GM12878 (cell line): ENCODE data around the gene KMT2E.

Source experiments
- BCLAF1 ChIP-seq: fragments of 450-650 bp; IDR thresholded peaks from 2 replicates; pipeline ENCODE4 v1.6.1; 2017; ENCODE audit warnings: antibody characterized with exemption, mild to moderate bottlenecking, moderate library complexity
- CBX3 ChIP-seq: fragments of 200-600 bp; sonication (generic); IDR thresholded peaks from 2 replicates; pipeline ENCODE4 v1.6.1; 2016; ENCODE audit warnings: low read depth, borderline replicate concordance
- CHD1 ChIP-seq: IDR thresholded peaks from 2 replicates; pipeline ENCODE4 v1.6.1; 2012; ENCODE audit warnings: low read depth, low read length, improper control_type of control experiment
- EP300 ChIP-seq, 2 experiments: fragments of 150-350 bp in 1 of 2; IDR thresholded peaks; 2 replicates each; pipeline ENCODE4 v1.6.1; 2011 to 2012; ENCODE audit warnings: low read depth in 2 of 2, low read length in 2 of 2, borderline replicate concordance in 1 of 2, improper control_type of control experiment in 1 of 2, inconsistent platforms in 1 of 2; ENCODE audit not compliant: control insufficient read depth in 1 of 2
- EZH2 ChIP-seq: IDR thresholded peaks from 2 replicates; pipeline ENCODE4 v1.6.1; 2012; ENCODE audit warnings: low read depth, mild to moderate bottlenecking, control low read depth, inconsistent platforms, low read length, borderline replicate concordance; ENCODE audit not compliant: control insufficient read depth
- HDAC2 ChIP-seq: fragments of 200-600 bp; sonication (generic); IDR thresholded peaks from 2 replicates; pipeline ENCODE4 v1.6.1; 2017
- MTA3 ChIP-seq: IDR thresholded peaks from 2 replicates; pipeline ENCODE4 v1.6.1; 2012; ENCODE audit warnings: low read length, inconsistent platforms, borderline replicate concordance
- MXI1 ChIP-seq: fragments of 150-350 bp; IDR thresholded peaks from 2 replicates; pipeline ENCODE4 v1.6.1; 2011; ENCODE audit warnings: low read depth, mild to moderate bottlenecking, inconsistent platforms, low read length, improper control_type of control experiment
- NFYA ChIP-seq: IDR thresholded peaks from 2 replicates; pipeline ENCODE4 v1.6.1; 2011; ENCODE audit warnings: low read depth, mild to moderate bottlenecking, low read length, improper control_type of control experiment, borderline replicate concordance
- RCOR1 ChIP-seq: conservative IDR thresholded peaks from 2 replicates; pipeline ENCODE4 v1.6.1; 2012; ENCODE audit warnings: low read depth, low read length, improper control_type of control experiment
- ZZZ3 ChIP-seq: IDR thresholded peaks from 2 replicates; pipeline ENCODE4 v1.6.1; 2011; ENCODE audit warnings: low read depth; ENCODE audit not compliant: control insufficient read depth, insufficient read length
- TF ChIP-seq, protein P1 (sequence below): fragments of 450-650 bp; IDR thresholded peaks from 2 replicates; pipeline ENCODE4 v1.6.1; 2017; ENCODE audit warnings: mild to moderate bottlenecking, moderate library complexity
- TF ChIP-seq, protein P2 (sequence below), 3 experiments: IDR thresholded peaks in 2 of 3; conservative IDR thresholded peaks in 1 of 3; 2 replicates each; pipeline ENCODE4 v1.5.1; 2011; ENCODE audit warnings: low read depth in 3 of 3, low read length in 3 of 3, mild to moderate bottlenecking in 3 of 3, control low read depth in 2 of 3, moderate library complexity in 2 of 3, inconsistent platforms in 1 of 3, mixed read lengths in 1 of 3; ENCODE audit not compliant: control insufficient read depth in 2 of 3, insufficient read depth in 1 of 3; ENCODE audit errors: extremely low read depth in 1 of 3

GRCh38 chr7:105046414-105046813, 32.4 kb downstream of the KMT2E start:
- TF ChIP-seq MXI1 (no peak), HDAC2 (no peak), ZZZ3 (no peak), NFYA (no peak), BCLAF1 (no peak), EP300 (IDR thresholded peaks at IDR 0.05; ENCODE audit: borderline replicate concordance in 1 of 2, control insufficient read depth in 1 of 2, low read depth in 2 of 2, low read length in 2 of 2) (no peak), RCOR1 (no peak), EZH2 (no peak), MTA3 (no peak), CHD1 (no peak), CBX3 (no peak)
- TF ChIP-seq, protein P1, sequence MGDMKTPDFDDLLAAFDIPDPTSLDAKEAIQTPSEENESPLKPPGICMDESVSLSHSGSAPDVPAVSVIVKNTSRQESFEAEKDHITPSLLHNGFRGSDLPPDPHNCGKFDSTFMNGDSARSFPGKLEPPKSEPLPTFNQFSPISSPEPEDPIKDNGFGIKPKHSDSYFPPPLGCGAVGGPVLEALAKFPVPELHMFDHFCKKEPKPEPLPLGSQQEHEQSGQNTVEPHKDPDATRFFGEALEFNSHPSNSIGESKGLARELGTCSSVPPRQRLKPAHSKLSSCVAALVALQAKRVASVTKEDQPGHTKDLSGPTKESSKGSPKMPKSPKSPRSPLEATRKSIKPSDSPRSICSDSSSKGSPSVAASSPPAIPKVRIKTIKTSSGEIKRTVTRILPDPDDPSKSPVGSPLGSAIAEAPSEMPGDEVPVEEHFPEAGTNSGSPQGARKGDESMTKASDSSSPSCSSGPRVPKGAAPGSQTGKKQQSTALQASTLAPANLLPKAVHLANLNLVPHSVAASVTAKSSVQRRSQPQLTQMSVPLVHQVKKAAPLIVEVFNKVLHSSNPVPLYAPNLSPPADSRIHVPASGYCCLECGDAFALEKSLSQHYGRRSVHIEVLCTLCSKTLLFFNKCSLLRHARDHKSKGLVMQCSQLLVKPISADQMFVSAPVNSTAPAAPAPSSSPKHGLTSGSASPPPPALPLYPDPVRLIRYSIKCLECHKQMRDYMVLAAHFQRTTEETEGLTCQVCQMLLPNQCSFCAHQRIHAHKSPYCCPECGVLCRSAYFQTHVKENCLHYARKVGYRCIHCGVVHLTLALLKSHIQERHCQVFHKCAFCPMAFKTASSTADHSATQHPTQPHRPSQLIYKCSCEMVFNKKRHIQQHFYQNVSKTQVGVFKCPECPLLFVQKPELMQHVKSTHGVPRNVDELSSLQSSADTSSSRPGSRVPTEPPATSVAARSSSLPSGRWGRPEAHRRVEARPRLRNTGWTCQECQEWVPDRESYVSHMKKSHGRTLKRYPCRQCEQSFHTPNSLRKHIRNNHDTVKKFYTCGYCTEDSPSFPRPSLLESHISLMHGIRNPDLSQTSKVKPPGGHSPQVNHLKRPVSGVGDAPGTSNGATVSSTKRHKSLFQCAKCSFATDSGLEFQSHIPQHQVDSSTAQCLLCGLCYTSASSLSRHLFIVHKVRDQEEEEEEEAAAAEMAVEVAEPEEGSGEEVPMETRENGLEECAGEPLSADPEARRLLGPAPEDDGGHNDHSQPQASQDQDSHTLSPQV: no peak
- TF ChIP-seq, protein P2, sequence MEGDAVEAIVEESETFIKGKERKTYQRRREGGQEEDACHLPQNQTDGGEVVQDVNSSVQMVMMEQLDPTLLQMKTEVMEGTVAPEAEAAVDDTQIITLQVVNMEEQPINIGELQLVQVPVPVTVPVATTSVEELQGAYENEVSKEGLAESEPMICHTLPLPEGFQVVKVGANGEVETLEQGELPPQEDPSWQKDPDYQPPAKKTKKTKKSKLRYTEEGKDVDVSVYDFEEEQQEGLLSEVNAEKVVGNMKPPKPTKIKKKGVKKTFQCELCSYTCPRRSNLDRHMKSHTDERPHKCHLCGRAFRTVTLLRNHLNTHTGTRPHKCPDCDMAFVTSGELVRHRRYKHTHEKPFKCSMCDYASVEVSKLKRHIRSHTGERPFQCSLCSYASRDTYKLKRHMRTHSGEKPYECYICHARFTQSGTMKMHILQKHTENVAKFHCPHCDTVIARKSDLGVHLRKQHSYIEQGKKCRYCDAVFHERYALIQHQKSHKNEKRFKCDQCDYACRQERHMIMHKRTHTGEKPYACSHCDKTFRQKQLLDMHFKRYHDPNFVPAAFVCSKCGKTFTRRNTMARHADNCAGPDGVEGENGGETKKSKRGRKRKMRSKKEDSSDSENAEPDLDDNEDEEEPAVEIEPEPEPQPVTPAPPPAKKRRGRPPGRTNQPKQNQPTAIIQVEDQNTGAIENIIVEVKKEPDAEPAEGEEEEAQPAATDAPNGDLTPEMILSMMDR (IDR thresholded peaks at IDR 0.05 in 2 of 3, conservative IDR thresholded peaks at IDR 0.05 in 1 of 3; ENCODE audit: control insufficient read depth in 2 of 3, extremely low read depth in 1 of 3, insufficient read depth in 1 of 3, low read depth in 3 of 3, low read length in 3 of 3): no peak
